GM21723 (cell line): ENCODE measurements around the gene NAGPA.

ENCODE experiments used
- ATAC-seq: cut with Tn5 transposase; IDR thresholded peaks from one replicate; pipeline ENCODE4 v1.9.1; 2021; ENCODE audit warnings: mild to moderate bottlenecking, moderate library complexity; ENCODE audit not compliant: unreplicated experiment

The NAGPA gene

DNA sequence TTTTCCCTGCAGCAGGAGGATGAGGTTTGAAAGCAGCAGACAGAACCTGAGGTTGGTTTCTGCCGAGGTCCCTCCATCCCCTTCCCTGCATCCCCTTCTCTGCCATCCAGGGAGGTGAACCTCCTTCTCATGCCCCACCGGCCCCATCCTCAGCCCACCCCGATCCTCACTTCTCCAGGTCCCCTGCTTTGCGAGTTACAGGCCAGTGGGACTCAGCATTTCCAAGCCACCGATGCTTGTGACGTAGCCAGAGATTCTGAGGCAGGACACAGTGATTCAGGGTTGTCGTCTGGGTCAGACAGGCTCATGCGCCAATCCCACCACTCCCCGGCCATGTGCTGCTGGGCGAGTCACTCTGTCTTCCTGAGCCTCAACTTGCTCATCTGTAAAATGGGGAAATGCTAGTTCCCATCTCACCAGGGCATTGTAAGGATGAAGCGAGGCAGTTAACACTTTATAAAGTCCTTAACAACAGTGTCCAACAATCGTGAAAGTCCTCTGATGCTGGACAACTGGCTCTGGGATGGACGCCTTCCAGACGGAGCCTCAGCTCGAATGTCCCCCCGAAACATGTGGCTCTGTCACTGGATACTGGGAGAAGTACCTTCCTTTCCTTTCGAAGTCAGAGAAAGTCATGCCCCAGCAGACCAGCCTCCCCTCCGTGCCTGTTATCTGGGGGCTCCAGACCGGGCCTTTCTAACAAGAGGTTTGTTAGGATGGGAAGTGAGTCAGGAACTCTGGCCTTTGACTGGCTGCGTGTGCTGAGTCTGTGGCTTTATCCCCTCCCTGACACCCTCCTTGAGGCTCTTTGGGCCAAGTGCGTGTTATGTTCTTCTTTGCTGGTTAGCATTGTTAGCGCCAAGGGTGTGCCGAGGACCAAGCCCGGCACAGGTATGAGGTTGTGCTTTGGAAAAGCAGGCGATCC is 53.7 kb downstream of the NAGPA start:
- no peak for ATAC-seq

DNA sequence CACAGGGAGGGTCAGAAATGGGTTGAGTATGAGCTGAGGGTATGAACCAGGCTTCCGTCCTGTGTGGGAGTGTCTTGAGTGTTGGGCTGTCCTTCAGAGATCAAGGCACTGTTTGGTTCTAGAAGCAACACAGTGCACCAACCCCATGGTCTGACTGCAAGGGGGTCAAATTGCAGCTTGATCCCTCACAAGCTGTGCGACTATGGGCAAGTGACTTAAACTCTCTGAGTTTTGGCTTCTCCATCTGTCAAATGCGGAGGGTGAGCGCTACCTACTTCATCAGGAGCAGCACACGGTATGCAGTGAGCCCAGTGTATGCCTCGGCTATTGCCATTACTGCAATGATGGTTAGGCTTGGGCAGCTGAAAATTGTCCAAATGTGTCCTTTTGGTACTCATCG is 54.6 kb downstream of the NAGPA start:
- ATAC-seq: no peak

DNA sequence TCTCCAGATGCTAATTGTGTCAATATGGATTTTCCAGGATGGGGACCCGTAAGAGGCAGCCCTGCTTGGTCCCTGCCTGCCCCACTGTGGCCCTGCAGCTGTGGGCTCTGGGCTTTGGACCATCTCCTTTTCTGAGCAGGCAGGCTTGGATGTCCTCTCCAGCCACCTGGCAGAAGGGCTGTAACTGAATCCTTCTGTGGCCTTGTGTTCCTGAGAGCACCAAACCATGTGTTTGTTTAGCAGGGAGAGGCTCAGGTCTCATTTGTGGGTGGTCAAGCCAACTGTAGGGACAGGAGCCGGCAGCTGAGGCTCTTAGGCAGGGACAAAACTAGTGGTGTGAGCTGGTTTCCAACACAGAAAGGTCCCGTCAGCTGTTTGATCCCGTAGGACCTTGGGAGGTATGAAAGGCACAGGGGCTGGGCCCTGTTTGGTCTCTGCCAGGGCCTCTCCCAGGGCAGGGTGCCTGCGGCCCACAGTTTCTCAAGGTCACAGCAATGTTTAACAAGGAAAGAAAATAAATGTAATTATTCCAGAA is 57.1 kb downstream of the NAGPA start:
- no peak for ATAC-seq

DNA sequence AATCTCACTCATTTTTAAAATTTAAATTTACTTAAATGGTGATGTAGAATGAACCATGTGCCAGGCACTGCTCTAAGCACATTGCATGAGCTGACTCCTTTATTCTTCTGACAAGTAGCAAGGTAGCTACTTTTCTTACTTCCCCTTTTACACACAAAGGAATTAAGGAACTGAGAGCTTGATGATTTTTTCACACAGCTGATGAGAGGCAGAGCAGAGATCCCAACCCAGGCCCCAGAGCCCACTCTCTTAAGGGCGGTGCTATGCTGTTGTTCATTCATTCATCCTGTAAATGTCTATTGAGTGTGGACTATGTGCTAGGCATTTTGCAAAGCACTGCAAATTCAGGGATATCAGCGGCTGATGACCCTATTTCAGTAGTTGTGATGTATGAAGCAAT is 57.7 kb downstream of the NAGPA start:
- peak; percentile 96 for ATAC-seq
